Lung microvascular endothelial cell (primary cell): ENCODE results near the gene TNPO2. TPM values are rescaled to one million over a fixed set of nuclear protein-coding genes. Genes with fewer than 3 reads are reported as not detected.
"Not testable (repeated sequence)": the region's sequence is repeated elsewhere in the genome, so short reads cannot be mapped to it uniquely, and the experiment has no call there.

Source experiments
- DNase-seq, 2 donors: peaks; one replicate each; pipeline versions ENCODE4 v3.0.0 to v3.0.0-alpha.2; 2010; ENCODE audit warnings: low read depth in 2 of 2
- total RNA-seq: library from RNA; depleted of rRNA; stranded (reverse); fragments of >200 nt; gene quantifications from 2 replicates; pipeline ENCODE4 v1.2.1, GENCODE V29; 2014

The TNPO2 gene
- total RNA-seq, 1 donor from 2014 or later: 19.4 TPM

DNA sequence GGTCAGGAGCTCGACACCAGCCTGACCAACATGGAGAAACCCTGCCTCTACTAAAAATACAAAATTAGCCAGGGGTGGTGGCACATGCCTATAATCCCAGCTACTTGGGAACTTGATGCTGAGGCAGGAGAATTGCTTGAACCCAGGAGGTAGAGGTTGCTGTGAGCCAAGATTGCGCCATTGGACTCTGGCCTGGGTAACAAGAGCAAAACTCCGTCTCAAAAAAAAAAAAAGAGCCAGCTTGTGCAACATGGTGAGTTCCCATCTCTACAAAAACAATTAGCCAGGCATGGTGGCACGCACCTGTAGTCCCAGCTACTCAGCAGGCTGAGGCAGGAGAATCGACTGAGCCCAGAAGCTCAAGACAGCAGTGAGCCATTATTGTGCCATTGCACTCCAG is 45.7 kb downstream of the TNPO2 start:
- not testable (repeated sequence) for DNase-seq

GRCh38 chr19:12676928-12677327 is 46.8 kb downstream of the TNPO2 start:
- DNase-seq: no peak

- peak; percentile 71 to 85 for DNase-seq
These were observed 47.3 kb downstream of the TNPO2 start for GRCh38 chr19:12676384-12676792.

GRCh38 chr19:12675940-12676339 is 47.8 kb downstream of the TNPO2 start:
- DNase-seq: no peak

DNA sequence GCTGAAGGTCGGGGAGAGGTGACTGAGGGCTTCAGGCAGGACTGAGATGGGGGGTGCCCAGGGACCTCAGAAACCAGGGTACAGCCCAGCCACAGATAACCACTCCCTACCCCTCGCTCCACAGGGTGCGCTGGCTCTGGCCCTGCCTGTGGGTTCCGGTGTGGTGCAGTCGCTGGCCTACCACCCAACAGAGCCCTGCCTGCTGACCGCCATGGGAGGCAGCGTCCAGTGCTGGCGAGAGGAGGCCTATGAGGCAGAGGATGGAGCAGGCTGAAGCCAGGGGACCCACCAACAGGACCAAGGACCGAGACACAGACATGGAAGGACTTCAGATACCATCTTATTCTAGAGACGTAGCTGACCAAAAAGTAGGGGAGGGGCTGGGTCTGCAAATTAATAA is 48.3 kb downstream of the TNPO2 start:
- DNase-seq: no peak

GRCh38 chr19:12672744-12673143 is 51.0 kb downstream of the TNPO2 start:
- no peak for DNase-seq

- no peak for DNase-seq
These were observed 53.4 kb downstream of the TNPO2 start for GRCh38 chr19:12670159-12670928.

DNA sequence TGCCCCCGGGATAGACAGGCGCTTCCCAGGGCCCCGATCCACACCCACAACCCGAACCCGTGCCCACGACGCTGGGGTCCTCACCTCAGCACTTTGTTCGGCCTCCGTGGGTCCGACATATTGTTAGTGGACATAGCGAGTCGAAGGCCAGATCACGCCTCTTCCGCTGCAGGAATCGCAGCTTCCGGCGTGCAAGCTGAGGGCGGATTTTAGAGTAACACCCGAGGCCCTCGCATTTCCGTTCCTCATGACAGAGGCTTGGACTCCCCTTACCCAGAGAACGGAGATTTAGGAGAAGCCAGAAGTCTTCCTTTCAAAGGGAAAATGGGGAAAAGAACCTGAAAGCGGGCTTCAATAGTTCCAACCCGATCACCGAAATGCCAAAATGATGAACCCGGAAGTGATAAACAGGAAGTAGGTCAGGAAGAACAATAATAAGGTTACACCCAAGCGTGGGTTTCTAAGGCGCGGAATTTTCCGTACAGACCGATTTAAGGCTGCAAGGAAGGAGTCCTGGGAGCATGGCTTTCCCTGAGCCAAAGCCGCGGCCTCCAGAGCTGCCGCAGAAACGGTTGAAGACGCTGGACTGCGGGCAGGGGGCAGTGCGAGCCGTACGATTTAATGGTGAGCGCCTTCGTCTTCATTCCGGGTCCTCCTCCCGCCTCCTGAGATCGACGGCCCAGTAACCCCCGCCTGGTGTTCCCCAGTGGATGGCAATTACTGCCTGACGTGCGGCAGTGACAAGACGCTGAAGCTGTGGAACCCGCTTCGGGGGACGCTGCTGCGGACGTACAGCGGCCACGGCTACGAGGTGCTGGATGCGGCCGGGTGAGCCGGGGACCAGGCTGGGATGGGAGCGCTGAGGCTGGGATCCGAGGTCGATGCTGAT is 54.2 kb downstream of the TNPO2 start:
- DNase-seq: peak; percentile 90 to 91

- DNase-seq: peak; percentile 69
These were observed 54.8 kb downstream of the TNPO2 start for GRCh38 chr19:12668932-12669269.

DNA sequence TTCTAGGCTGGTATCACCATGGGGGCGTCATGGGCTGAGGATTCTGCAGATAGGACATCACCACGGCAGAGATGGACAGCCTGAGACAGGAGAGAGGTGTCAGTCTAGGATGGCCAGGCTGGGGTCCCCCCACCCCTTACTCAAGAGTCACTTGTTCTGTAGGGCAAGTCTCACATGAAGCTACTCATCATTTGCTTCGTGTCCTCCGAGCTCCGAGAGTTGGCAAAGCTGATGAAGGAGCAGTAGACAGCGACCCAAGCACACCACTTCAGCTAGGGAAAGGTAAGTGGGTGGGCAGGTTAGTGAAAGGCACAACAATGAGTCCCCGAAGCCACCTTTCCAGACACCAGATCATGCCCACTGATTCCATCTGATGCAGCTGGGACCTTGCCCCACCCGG is 55.4 kb downstream of the TNPO2 start:
- DNase-seq: no peak

- DNase-seq: no peak
These were observed 55.9 kb downstream of the TNPO2 start for GRCh38 chr19:12667731-12668302.

DNA sequence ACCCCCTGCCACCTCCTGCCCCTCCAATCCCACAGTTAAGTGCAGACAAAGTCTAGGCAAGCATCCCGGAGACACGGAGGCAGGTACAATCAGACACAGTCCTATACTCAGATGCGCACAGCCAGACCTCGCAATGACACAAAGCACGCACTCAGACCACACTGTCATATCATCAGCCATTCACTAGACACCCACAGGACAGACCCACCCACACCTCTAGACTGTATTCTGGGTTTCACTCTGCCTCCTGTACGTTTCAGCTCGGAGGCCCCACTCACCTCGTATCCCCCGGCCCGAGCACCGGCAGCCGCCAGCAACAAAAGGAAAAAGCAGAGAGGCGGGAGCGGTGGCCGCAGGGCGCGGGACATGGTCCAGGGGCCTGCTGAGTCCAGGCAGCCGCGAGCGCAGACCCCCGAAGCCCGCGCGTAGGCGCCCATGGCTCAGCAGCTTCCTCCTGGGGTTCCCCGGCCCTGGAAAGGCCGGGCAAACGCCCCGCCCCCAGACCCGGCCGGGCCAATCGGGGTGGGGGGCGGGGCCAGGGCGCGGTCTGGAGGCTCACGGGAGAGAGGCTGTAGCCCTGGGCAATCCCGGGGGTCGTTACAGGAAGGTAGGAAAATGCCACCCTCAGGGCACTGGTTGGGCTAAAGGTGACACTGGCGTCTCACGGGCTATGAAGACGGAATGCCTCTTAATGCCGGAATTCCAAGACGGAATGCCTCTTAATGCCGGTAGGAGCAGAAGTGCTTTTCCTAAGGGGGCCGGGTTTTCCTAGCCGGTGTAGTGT is 57.3 kb downstream of the TNPO2 start, which contains the start of the genes MAN2B1 and WDR83:
Gene MAN2B1, minus strand, starts transcription at position 478 of the 784 bp plus-strand sequence. Its CDS starts 41 bp downstream, at position 437.
Gene WDR83, plus strand, starts transcription at position 543 of the 784 bp plus-strand sequence. CDS start 2,984 bp downstream, outside the sequence.
- peak; percentile 70 to 76 for DNase-seq

- DNase-seq: no peak
These were observed 58.0 kb downstream of the TNPO2 start for GRCh38 chr19:12665671-12666264.

- DNase-seq: no peak
These were observed 58.5 kb downstream of the TNPO2 start for GRCh38 chr19:12665281-12665573.

DNA sequence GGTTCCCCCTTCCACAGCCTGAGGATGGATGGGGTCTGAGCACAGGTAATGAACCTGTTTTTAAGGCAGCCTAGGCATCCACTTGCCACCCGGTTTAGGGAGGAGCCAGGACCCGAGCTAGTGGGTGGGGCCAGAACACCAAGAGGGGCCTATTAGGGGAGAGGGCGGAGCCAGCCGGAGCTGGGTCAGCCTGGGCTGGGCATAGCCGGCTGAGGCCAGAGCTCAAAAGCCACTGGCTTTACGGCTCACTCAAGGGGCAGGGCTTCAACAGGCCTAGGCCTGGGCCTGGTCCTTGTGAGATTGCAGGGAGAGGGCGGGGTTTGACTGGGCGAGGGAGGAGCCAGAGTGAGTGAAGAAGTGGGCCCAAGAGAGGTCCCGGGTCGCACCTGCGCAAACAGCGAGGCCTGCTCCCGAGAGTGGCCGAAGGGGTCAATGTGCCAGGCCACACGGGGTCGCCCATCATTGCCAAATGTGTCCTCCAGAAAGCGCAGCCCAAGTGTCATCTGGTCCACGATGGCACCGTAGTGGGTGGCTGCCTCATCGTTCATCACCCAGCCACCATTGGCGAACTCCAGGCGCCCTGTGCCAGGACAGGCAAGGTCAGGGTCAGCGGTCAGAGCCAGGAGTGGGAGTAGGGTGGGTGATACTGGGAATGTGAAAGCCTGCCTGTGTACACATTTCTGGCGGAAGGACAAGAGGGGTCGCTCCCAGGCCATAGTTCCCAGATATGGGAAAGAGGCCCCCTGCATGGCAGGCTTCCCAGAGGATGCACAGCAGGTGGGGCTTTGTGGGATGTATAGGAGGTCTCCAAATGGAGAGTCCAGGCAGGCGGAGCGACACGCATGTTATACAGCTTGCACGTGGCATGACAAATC is 59.1 kb downstream of the TNPO2 start:
- no peak for DNase-seq

- DNase-seq: no peak
These were observed 62.8 kb downstream of the TNPO2 start for GRCh38 chr19:12660980-12661379.

DNA sequence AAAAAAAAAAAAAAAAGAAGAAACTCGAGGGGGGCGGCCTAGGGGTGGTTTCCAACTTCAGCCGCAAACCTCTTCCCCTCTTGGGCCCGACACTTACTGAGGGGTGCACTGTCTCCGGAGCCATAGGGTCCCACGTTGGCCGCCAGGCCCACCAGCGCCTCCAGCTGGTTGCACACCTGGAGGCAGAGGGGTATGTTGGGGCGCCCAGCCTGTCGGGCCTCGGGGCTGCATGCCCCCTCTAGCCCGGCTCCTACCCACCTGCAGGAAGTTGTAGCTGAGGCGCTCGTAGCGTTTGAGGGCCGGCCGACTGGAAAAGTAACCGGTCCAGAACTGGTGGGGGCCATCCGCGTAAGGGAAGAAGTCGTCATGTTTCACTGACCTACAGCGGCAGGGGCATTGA is 65.8 kb downstream of the TNPO2 start:
- DNase-seq: no peak

DNA sequence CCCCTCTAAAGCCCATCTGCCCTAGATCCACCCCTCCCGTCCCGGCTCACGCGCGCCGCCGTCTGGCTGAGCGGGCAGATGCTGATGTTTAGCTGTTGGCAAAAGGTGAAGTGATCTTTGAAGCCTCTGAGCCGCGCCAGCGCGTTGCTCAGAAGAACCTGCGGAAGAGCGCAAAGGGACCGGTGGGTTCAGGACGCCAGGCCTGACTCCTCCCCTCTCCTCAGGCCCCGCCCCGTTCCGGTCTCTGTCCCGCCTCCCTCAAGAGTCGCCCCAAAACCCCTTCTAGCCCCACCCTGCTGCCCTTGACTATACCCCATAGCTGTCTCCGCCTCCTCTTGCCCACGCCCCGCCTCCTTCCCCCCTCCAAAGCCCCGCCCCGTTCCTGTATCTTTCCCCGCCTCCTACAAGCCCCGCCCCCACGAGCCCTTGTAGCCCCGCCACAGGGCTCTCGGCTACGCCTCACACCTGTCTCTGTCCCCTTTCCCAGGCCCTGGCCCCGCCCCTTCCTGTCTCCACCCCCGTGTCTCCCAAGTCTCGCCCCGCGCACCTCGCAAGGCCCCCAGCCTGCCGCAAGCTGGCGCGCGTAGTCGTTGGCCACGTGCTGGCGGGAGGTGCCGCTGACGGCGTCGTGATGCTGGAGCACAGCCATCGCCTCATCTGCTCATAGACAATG is 66.7 kb downstream of the TNPO2 start:
- DNase-seq: no peak

- no peak for DNase-seq
These were observed 68.2 kb downstream of the TNPO2 start for GRCh38 chr19:12655546-12655945.

GRCh38 chr19:12652219-12652618 is 71.5 kb downstream of the TNPO2 start:
- no peak for DNase-seq
